ENCODE measurements around the gene EHD3. TPM values are rescaled to one million over a fixed set of nuclear protein-coding genes. Genes with fewer than 3 reads are reported as not detected.
A peak's percentile ranks its signal among the peaks of the same experiment; 100 is the strongest.

Gene EHD3
- total RNA-seq, 1 donor from 2014 or later = 32.4 TPM

DNA sequence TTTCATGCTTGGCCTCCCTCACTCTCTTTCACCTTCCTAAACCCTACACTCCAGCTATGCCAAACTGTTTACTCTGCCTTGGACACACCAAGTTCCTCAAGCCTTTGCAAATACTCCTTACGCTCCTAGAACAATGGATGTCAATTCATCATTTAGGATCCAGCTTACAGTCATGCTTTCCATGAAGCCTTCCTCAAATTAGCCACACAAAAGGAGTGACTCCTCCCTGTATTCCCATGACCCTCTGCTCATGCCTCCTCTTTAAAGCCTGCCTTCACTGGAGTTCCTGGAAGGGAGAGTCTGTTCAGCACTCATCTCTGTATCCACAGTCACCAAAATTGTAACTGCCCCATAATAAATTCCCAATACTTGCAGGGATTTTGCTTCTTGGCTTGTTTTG is 721 bp upstream of the EHD3 start:
- ATAC-seq (no peak), DNase-seq (no peak)
- intact Hi-C loops (cut with micrococcal nuclease) = no loop called here

DNA sequence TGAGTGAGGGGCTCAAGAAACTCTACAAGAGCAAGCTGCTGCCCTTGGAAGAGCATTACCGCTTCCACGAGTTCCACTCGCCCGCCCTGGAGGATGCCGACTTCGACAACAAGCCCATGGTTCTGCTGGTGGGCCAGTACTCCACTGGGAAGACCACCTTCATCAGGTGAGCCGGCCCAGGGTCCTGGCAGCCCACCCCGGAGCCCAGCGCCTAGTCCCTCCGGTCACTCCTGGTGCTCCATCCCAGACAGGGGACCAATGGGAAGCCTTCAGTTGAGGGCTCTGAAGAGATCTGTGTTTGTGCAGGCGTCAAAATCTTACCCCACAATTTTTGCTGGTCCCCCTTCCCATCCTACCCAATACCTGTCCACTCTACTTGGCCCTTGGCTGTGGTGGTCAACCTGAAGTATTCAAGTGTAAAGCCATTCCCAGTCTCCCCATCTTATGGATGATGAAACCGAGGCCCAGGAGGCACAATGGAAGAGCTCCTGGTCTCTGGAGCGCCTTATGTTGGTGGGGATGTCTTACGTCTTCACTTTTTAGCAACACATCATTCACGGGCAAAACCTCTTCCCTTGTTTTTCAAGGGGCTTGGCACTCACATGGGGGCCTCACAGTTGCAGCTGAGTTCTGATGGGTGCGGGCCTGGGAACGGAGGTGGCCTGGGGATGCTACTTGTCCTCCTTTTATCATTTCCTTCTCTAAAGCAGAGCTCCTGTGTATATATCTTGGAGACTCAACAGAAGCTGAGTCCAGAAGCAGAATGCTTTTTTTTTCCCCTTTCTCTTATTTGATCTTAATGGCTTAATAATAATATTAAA is 941 bp downstream of the EHD3 start:
- peak; percentile 35 for DNase-seq
- ATAC-seq = no peak
- intact Hi-C loops (cut with micrococcal nuclease) = no loop called here

DNA sequence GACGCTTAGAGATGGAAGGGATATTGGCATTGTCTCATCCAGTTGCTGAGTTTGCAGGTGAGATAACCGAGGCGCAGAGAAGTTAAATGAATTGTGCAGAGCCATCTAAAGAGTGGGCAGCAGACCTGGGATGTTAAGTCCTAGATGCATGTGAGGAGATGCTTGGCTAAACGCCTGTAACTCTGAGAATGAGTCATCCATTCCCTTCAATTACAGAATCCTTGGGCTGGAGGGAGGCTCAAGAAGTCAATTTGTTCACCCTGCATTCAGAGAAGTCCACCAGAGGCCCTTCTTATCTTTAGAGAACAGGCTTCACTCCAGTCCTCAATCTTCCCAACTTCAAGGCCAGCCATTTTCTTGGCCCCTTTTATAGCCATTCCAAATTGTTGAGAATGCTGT is 1.6 kb downstream of the EHD3 start:
- no peak for DNase-seq
- ATAC-seq = no peak
- intact Hi-C loops (cut with micrococcal nuclease) = no loop called here

DNA sequence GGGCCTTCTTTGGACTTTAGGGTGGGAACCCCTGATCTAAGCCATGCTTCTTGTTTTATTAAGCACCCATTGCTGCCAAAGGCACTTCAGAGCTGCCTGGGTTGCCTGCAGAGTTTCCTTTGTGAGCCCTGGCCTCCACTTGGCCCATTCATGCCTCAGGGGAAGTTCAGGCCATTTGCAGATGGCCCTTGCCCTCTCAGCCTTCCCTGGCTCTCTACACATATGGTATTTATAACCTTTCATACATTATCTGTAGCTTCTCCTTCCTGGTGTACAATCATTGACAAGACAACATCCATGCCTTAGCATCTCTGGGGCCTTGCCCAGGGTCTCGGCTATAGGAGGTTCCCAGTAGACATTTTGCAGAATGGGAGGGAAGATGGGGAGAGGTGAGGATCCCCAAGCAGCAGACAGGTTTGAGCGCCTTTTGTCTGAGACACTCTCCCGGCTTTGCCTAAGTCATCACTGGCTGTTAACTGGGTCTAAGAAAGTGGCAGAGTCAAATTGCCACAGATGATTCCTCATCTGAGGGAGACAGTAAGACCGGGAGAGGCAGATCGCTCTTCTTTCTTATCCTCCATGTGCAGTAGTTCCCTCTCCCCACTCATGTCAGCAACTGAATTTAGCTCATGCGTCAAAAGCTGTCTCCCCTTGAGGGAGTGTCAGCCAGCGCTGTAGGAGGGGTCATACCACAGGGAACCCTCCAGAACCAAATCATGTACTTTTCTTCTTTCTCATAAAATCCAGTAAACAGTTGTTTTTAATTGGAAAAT is 2.7 kb downstream of the EHD3 start:
- no peak for DNase-seq
- intact Hi-C loops (cut with micrococcal nuclease) = no loop called here
- no peak for ATAC-seq

DNA sequence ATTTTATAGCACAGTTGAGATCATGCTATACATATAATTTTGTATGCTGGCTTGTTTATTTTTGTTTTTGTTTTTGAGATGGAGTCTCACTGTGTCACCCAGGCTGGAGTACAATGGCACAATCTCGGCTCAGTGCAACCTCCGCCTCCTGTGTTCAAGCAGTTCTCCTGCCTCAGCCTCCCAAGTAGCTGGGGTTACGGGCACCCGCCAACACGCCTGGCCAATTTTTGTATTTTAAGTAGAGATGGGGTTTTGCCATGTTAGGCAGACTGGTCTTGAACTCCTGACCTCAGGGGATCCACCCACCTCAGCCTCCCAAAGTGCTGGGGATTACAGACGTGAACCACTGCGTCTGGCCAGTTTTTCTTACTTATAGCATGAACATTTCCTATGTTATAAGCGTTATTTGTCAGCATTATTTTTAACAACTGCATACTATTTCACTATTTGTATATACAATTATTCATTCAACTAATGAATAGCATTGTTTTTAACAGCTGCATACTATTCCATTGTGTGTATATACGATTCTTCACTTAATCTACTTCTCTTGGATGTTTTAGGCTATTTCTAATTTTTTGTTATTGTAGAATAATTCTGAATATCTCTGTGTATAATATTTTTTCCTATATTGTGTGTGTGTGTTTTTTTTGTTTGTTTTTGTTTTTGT is 3.5 kb downstream of the EHD3 start:
- intact Hi-C loops (cut with micrococcal nuclease) = no loop called here
- ATAC-seq = no peak
- DNase-seq = no peak

DNA sequence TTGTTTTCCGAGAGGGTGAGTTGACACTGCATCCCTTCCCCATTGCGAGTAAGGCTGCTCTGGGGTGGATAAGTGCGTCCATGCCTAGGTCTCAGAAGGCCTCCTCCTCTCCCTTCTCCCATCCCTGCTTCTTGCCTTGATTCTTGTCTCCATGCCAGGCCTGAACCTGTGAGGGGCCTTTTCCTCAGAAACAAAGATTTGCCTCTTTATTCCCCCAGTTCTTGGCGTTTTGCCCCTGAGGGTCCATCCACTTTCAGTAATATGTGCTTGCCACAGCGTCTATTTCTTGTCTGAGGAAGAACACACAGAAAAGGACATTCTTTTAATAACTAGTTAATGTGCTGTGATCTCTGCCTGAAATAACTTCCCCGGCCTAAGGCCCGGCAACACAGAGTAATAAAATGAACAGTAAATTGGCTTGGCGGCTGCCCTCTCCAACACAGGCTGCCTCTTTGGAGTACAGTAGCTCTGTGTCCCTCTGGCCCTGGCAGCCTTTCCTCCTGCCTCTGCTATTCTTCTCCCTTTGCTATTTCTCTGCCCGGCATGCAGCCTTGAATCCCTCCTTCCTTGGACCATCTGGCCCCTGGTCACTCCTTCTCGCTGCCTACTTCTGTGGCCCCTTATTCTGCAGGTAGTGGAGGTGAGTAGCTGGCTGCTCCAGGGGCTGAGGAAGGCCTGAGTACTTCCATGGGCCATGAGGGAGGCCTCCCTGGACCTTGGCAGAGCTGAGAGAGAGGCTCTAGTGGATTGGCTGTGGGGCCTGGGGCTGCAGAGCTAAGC is 4.4 kb downstream of the EHD3 start:
- intact Hi-C loops (cut with micrococcal nuclease) = no loop called here
- peak; percentile 15 for ATAC-seq
- peak; percentile 43 for DNase-seq

DNA sequence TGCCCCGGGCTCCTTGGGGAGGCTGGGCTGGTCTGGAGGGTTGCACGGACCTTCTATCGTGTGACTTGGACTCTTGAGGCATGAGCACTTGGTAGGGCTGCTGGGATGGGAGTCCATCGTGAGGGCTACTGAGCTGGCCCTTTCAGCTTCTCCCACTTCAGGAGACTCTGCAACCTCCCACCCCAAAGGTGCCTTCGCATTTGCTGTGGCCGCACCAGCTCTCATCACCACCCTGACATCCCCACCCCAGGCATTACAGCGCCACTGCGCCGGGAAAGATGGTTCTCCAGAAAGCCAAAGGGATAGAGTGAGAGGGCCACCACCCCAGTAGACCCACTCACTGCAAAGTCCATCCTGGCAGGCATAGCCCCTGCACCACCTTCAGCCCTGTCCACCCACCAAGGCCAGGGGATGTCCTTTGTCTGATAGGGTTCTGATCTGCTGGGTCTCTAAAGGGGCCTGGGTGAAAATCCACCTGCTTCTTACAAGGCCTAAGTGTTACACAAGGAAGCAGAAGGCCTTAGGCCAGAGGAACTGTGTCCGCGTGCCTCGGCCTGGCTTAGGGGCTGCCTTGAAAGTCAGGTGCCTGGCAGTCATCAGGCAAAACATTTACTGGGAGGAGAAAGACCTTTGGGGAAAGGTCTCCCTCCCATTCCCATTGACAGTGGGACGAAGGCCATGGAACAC is 5.1 kb downstream of the EHD3 start:
- no peak for ATAC-seq
- intact Hi-C loops (cut with micrococcal nuclease) = no loop called here

DNA sequence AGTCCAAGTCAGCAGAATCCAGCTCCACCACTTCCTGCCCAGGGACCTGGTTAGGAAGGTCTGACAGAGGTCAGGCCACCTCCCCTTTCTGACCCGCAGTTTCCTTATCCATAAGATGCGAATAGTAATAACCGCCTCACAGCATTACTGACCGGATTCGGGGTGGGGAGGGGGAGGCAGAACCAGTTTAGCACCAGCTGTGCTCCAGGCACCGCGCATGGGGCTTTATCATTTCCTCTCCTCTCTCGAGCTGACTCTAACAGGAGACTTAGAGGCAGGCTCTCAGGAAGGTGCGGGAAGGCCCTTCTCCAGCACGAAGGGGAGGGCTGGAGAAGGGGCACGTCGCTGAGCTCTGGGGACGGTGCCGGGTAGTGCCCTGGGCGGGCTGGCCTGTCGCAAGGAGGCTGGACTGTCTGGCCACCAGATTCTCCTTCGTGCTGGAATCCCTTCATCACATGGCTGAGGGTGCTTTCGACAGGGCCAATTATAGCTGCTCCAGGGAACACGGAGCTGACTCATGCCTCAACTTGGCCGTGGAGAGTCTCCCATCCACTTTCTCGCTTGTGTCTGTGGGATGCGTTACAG is 5.7 kb downstream of the EHD3 start:
- peak; percentile 92 for ATAC-seq
- intact Hi-C loops (cut with micrococcal nuclease) = no loop called here
- DNase-seq = peak; percentile 76

More for the DNA sequence above, 5.1 kb downstream of the EHD3 start:
- DNase-seq = peak; percentile 49

DNA sequence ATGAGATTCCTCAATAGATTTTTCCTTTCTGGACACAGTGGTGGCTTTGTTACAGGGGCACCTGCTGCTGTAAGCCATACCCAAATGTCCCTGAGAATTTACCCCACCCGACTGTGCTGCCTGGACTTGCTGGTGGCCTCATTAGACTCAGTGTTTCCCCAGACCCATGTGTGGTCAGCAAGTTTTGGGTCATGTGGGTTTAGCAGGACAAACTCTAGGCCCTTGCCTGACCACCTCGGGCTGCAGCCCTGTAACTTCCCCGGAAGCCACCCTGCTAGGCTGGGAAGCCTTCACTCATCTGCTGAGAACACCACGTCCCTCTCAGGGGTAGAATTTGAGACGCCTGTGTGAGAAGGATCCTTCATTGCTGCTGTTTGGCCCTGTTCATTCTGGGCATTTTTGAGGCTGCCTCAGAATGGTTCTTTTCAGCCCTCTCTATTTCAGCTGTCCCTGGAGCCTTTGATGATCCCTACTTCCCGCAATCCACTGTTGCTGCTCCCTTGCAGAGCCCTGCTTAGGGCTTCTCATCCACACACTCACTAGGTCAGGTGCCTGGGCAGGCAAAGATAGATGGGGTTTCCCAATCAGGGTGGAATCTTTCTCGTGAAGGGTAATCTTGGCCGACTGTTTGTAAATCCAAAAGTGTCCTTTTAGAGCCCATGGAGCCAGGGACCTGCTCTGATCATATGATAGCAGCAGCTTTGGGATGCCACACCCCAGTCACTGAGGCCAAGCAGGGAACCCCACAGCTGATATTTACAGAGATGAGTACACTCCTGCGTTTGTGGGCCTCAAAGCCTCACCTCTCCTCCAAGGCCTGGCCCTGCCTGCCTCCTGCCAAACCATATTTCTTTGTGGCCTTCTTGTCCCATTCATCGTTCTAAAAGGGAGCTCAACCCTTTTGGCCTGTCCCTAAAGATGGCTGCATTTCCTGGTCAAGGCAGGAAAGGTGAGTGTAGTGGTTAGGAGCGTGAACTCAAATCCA is 6.7 kb downstream of the EHD3 start:
- DNase-seq (no peak), ATAC-seq (peak; percentile 3)

DNA sequence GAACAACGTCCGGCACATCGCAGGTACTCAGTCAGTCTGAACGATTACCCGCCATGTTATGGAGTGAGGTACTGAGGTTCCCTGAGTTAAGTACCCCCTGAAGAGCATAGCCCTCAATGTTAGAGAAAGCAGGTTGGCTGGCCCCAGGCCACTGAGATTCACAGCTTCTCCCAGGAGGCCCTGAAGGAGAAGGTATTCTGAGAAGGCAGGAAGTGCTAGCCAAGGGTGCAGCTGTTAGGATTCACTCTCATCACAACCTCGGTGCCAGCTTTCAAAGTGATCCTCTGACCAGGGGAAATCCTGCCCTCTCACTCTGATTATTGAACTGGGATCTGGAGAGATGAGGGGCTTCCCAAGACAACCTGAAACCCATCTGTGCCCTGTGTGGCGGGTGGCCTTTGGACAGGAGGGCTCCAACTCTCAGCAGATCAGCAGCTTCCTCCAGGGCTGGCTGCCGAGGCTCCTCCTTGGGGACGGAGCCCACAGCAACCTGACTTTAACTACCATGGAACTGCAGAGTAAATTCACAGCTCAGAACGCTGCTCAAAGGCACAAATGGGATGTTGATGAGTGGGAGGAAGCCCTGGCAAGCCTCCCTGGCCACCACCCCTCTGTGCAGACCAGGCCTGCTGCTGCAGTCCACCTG is 7.8 kb downstream of the EHD3 start:
- intact Hi-C loops (cut with micrococcal nuclease) = no loop called here
- ATAC-seq (no peak), DNase-seq (no peak)

More for the DNA sequence above, 6.7 kb downstream of the EHD3 start:
- intact Hi-C loops (cut with micrococcal nuclease) = no loop called here

DNA sequence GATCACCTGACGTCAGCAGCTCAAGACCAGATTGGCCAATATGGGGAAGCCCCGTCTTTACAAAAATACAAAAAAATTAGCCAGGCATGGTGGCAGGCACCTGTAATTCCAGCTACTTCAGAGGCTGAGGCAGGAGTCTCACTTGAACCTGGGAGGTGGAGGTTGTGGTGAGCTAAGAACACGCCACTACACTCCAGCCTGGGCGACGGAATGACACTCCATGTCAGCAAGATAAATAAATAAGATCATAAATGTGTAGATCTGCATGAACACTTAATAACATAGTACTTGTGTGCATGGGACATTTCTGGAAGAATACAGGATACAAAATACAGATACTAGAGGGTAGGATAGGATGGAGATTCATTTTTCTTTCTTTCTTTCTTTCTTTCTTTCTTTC is 9.1 kb downstream of the EHD3 start:
- intact Hi-C loops (cut with micrococcal nuclease) = no loop called here
- ATAC-seq = no peak
- DNase-seq = no peak

DNA sequence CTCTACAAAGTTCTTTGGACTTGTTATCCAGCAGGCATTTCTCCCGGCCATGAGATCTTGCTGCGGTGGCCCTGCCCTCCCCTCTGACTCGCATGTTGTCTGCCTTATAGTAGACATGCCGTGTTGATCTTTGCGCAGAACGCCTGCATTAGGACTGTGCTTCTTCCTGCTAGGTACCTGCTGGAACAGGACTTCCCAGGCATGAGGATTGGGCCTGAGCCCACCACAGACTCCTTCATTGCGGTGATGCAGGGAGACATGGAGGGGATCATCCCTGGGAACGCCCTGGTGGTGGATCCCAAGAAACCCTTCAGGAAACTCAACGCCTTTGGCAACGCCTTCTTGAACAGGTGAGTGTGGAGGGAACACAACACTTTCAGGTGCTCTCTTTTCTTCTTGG is 10.1 kb downstream of the EHD3 start:
- ATAC-seq = no peak
- intact Hi-C loops (cut with micrococcal nuclease) = no loop called here
- DNase-seq = no peak

DNA sequence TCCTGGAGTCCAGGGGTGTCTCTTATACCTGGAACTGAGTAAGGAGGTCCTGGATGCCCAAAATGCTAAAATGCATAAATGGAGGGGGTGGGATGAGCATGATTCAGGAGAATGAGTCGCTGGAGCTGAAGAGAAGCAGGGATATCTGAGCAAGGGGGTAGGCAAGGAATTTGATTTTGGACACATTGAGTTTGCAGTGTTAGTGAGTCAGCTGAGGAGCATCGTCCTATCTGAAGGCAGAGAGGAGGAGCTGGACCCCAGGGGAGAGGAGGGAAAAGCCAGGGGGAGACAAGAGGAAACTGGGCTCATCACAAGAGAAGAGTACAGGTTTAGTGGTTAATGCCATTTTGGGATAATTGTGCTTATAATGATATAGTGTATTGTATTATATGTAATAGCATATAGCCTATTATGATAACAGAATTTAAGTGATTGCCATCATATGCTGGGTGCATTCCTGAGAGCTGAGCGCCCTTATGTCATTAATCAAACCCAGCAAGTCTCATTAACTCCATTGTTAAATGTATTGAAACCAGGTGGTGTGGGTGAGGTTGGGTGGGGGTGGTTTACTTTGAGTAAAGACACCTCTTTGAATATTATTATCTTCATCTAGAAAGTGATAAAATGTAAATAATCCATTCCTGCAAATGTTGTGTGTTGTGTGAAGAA is 12.4 kb downstream of the EHD3 start:
- no peak for DNase-seq
- intact Hi-C loops (cut with micrococcal nuclease) = no loop called here
- ATAC-seq = no peak

DNA sequence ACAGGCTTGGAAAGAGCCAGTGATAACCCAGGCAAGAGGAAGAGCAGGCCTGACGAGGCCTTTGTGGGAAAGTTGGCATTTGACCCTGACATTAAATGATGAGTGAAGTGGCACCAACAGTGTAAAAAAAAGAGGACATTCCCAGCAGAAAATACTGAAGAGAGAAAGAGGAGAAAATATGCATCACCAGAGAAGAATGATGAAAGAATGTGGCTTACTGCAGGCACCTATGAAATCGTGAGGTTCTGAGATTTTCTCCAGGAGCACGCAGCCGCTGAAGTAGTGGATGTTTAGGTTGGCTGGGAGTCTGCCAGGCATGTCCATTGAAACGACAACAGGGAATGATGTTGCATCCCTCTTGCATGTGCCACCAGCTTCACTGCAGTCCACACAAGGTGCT is 13.8 kb downstream of the EHD3 start:
- intact Hi-C loops (cut with micrococcal nuclease) = no loop called here
- ATAC-seq = no peak
- DNase-seq = no peak

DNA sequence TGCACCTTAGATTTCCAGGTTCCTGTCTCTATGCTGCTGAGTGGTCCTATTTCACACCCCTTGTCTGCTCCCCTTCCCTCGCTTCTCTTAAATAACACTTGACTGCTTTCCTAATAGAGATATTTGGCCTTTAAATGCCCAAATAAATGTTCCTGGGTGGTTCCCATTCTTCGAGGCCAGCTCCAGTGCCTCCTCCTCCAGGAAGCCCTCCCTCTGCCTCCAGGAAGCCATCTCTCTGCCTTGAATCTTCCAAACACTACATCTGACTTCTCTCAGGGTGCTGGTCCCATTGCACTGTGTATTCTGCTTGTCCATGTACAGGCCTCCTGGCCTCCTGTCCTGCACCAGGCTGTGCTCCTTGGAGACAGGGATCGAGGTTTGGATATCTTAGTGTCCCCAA is 14.2 kb downstream of the EHD3 start:
- no peak for DNase-seq
- ATAC-seq = no peak
- intact Hi-C loops (cut with micrococcal nuclease) = no loop called here

DNA sequence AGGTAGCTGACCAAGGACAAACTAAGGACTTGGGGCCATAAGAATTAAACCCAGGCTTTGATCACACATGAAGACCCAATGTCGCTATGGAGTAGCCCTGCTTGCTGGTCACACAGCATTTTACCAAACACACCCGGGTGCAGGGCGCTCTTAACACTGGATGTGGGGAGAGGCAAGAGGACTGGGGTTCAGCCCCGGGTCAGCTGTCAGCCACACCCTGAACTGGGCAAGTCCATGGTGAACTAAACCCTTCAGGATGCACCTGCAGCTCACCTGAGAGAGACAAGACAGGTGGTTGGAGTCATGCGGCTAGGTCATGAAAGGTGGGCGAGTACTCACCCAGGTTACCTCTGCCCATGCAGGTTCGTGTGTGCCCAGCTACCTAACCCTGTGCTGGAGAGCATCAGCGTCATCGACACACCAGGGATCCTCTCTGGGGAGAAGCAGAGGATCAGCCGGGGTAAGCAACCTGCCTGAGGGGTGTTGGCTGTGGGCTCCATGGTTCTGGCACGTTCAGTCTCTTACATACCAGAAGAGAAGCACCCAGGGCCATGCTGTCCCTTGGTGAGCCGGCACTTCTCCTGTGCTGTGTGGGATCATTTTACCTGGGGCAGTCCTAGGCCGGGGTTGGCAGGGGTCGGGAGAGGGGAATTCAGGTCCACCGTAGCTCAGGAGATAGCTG is 15.2 kb downstream of the EHD3 start:
- no peak for ATAC-seq
- DNase-seq = no peak
- intact Hi-C loops (cut with micrococcal nuclease) = no loop called here

All from left ventricle myocardium superior (tissue), 1 donor.